ENCODE data around the gene DMWD.
A peak's percentile ranks its signal among the peaks of the same experiment; 100 is the strongest.
"Not testable (repeated sequence)": the region's sequence is repeated elsewhere in the genome, so short reads cannot be mapped to it uniquely, and the experiment has no call there.

DMWD gene

GRCh38 chr19:45767881-45768654 lies 24.6 kb downstream of the DMWD start:
- DNase-seq: peak in 1 of 2 experiments; percentile 25

- no peak for DNase-seq
Observed at GRCh38 chr19:45767410-45767880, 25.2 kb downstream of the DMWD start.

- no peak for DNase-seq
Observed at GRCh38 chr19:45766869-45767346, 25.7 kb downstream of the DMWD start.

- no peak for DNase-seq
Observed at GRCh38 chr19:45766296-45766868, 26.3 kb downstream of the DMWD start.

GRCh38 chr19:45765702-45766295 lies 26.8 kb downstream of the DMWD start:
- no peak for DNase-seq

GRCh38 chr19:45764945-45765701 lies 27.5 kb downstream of the DMWD start:
- DNase-seq: no peak

GRCh38 chr19:45764475-45764874 lies 28.2 kb downstream of the DMWD start:
- no peak for DNase-seq

- no peak for DNase-seq
Observed at GRCh38 chr19:45763691-45764294, 28.9 kb downstream of the DMWD start.

GRCh38 chr19:45762870-45763631 lies 29.6 kb downstream of the DMWD start:
- DNase-seq: no peak

GRCh38 chr19:45761714-45762113 lies 30.9 kb downstream of the DMWD start:
- DNase-seq: no peak

- DNase-seq: no peak
Observed at GRCh38 chr19:45758921-45759320, 33.7 kb downstream of the DMWD start.

GRCh38 chr19:45757695-45758094 lies 35.0 kb downstream of the DMWD start:
- no peak for DNase-seq

GRCh38 chr19:45754323-45754722 lies 38.3 kb downstream of the DMWD start:
- DNase-seq: no peak

GRCh38 chr19:45753548-45753947 lies 39.1 kb downstream of the DMWD start:
- DNase-seq: no peak

- DNase-seq: no peak
Observed at GRCh38 chr19:45752639-45753038, 40.0 kb downstream of the DMWD start.

GRCh38 chr19:45751483-45751882 lies 41.2 kb downstream of the DMWD start:
- not testable (repeated sequence) for DNase-seq

GRCh38 chr19:45747513-45747912 lies 45.1 kb downstream of the DMWD start:
- no peak for DNase-seq

GRCh38 chr19:45746866-45747265 lies 45.8 kb downstream of the DMWD start:
- DNase-seq: no peak

- no peak for DNase-seq
Observed at GRCh38 chr19:45745606-45746005, 47.0 kb downstream of the DMWD start.

- no peak for DNase-seq
Observed at GRCh38 chr19:45742969-45743368, 49.7 kb downstream of the DMWD start.

GRCh38 chr19:45739498-45740439 lies 52.9 kb downstream of the DMWD start:
- no peak for DNase-seq
